Measurements from ENCODE around the gene SMIM35.
"Not testable (repeated sequence)": the region's sequence is repeated elsewhere in the genome, so short reads cannot be mapped to it uniquely, and the experiment has no call there.

SMIM35 gene

GRCh38 chr11:118078911-118079411 is 7.8 kb downstream of the SMIM35 start:
- no peak for DNase-seq

GRCh38 chr11:118076754-118077281 is 9.9 kb downstream of the SMIM35 start, which contains the start of gene TMPRSS4:
Gene TMPRSS4 (plus strand): TSS chr11:118077078. CDS start chr11:118077303, 225 bp downstream.
- DNase-seq = no peak

- no peak for DNase-seq
These were observed 12.0 kb downstream of the SMIM35 start for GRCh38 chr11:118074785-118075184.

DNA sequence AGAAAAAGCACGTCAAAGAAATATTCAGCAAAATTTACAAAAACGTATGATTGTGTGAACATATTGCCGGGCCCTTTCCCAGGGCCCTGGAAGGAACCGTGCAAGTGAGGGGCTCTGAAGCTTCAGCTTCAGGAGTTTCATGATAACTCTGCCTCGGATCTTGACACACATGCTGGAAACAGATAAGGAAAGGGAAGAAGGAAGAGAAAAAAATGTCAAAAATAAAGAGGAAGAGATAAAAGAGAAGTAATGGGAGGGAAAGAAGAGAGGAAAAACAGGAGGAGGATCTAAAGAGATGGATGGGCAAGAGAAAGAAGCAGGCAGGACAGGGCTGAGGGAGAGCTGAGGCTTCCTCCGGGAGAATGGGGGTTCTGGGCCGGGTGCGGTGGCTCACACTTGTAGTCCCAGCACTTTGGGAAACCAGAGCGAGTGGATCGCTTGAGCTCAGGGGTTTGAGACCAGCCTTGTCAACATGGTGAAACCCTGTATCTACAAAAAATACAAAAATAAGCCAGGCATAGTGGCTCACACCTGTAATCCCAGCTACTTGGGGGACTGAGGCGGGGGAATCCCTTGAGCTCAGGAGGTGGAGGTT is 12.6 kb downstream of the SMIM35 start:
- DNase-seq = no peak

GRCh38 chr11:118073554-118073953 is 13.2 kb downstream of the SMIM35 start:
- no peak for DNase-seq

DNA sequence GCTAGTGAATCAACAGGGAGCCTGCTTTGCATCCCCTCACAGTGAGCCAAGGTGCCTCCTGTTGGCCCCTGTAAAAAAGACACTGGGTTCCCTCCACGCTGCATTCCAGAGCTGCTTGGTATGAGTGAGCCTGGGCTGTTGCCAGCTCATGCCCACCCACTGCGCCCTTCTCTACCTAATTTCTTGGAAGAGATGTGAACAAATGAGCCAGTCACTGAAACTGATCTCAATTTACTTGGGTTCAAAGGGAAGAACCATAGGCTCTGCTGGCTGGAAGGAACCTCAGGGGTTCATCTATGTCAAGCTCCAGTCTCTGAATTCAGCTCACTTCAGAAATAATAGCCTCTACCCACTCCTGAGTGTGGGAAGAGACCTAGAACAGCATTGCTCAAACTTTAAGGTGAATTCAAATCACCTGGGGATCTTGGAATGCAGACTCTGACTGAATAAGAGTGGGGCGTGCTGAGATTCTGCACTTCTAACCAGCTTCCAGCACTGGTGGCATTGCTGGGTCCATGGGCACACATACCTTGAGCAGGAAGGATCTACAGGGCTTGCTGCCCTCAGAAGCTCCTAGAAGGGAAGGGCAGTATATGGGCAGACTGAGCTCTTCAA is 15.2 kb downstream of the SMIM35 start:
- DNase-seq = no peak

DNA sequence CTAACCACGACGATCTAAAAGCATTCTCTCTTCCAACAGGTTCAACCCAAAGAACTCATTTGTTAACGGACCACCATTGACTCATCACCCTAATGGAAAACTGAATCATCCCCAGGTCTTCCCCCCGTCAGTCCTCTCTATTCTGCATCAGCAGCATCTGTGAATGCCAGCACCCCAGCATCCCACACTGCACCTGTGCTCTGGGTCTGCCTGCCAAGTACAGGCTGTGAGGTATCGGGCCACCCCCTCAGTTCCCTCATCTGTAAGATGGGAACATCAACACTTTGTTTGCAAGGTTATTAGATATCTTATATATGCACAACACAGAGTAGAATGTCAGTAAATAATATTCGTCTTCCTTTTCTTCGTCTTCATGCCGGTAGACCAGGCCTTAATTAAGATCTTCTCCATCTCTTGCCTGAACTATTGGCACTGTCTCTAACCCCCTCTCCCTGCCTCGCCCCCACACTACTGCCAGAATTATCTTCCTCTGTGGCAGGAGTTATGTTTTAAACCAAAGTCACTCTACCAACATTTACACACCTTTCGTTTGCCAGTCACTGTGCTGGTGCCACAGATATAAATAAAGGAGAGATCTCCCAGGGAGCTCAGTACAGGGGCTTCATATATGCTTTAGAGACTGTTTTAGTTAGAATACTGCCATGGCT is 17.7 kb downstream of the SMIM35 start:
- DNase-seq = no peak

GRCh38 chr11:118068206-118068944 is 18.4 kb downstream of the SMIM35 start:
- no peak for DNase-seq

GRCh38 chr11:118067006-118067405 is 19.8 kb downstream of the SMIM35 start:
- DNase-seq = no peak

GRCh38 chr11:118065384-118065783 is 21.4 kb downstream of the SMIM35 start:
- no peak for DNase-seq

- DNase-seq = no peak
These were observed 21.8 kb downstream of the SMIM35 start for GRCh38 chr11:118064956-118065355.

- DNase-seq = not testable (repeated sequence)
These were observed 24.1 kb downstream of the SMIM35 start for GRCh38 chr11:118062631-118063030.

GRCh38 chr11:118062181-118062580 is 24.6 kb downstream of the SMIM35 start:
- not testable (repeated sequence) for DNase-seq

GRCh38 chr11:118061586-118062125 is 25.1 kb downstream of the SMIM35 start:
- DNase-seq = no peak

DNA sequence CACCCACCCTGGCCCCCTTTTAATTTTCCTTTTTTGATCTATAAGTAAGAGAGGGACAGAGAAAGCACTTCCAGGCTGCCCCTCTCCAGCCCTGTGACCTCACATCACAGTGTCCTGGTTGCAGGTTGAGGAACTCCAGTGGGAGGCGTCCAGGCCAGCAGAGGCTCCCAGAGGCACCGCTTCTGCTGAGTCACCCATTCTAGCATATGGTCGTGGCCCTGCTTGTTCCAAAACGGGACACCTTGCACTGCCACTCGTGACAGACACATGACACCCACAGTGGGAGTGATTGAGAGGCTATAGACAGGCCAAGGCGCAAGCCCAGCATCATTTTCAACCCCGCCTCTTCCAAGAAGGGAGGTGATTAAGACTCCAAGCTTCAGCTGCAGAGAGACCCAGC is 25.9 kb downstream of the SMIM35 start:
- no peak for DNase-seq

DNA sequence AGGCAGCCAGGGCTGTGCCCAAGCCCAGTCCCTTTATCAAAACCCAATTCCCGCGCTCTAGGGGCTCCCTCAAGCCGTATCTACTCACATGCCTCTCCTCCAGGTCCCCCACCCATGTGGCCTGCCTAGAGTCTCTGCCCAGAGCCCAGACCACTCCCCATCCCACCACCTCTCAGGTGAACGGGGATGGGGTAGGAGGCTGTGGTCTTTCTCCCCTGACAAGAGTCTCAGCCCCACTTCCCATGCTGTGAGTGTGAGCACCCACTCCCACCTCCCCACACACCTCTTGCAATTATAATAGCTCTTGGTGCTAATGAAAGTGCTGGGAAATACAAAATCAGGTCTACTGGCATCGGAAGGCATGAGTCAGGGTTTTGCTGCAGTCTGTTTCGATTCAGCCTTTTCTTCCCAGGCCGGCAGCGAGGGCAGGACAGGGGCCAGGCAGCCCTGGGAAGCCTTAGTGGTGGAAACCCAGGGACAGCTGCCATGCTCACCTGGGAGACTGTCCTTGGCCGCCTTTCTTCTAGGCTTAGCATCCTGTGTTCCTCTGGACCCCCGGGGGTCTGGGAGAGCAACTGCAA is 26.6 kb downstream of the SMIM35 start:
- no peak for DNase-seq

GRCh38 chr11:118059246-118059940 is 27.4 kb downstream of the SMIM35 start:
- no peak for DNase-seq

DNA sequence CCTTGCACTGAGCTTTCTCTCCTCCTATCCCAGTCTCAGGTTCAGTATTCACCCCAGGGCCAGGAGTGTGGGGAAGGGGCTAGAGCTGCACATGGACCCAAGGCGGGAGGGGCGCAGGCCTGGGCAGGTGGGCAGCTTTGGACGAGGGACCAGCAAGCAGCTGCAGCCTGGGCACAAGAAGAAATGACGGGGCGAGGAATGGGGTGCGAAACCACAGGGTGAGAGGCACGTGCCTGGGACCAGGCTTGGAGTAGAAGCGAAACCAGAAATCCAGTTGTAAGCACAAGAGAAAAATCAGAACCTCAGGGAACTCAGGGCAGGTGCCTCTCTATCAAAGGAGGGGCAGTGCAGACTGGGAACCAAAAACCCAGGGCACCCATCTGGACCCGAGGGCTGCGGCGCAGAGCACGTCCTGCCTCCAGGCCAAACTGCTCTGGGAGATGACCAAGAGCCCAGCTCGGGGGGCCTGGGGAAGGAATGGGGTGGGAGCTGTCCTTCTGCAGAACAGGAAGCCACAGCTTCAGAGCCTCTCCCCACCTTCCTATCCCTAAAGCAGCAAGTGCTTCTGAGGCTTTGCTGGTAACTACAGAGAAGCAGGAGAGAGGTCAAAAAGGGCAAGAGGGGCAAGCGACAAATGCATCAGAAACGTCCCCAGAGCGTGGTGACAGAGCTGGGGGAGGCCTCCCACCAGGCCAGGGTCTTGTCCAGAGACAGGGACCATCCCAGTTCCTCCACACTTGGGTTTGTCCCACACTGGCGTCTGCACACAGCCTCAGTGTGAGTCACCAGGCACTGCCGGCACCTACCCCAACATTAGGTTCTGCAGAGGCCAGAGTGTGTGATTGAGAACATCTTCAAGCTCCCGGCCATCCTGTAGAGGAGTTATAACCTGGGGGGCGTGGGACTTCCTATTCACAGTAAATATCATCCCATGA is 28.2 kb downstream of the SMIM35 start:
- no peak for DNase-seq

DNA sequence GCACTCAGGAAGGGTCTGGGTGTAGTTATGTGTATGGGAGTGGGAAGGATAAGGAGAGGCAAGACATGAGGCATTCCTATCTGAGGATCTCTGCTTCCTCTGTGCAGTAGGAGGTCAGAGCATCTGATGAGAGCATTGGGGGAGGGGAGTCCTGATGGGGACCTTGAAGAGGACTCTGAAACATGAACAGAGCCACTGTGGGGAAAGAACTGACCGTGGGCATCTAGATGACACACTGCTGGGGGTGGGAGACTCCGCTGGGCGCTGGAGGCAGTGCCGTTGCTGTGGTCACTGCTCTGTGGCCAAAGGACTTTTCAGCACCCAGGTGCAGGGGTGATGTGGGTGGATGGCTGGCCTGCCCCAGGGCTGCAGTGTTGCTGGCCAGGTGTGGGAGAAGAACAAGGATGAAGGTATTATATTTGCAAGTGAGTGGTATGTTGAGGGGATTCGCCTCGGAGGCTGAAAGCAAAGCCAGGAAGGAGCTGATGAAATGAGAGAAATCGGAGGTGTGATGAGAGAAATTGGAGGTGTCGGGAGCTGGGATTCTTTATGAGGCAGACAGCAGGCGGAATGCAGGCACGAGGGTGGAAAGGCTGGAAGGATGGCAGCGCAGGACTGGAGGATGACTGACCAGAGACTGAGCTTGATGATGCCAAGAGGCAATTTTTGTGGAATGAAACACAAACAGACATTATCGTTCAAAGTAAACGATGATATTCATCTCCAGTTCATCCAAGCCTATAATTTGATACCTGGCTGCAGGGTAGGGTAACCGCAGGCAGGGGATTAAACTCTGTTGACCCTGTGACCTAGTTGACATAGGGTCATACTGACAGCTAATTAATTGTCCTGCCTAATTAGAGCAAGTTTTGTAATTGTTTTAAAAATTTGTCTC is 29.3 kb downstream of the SMIM35 start:
- DNase-seq = no peak
